GM23338 (cell line): ENCODE data around the gene GRID1. TPM values are rescaled to one million over a fixed set of nuclear protein-coding genes. Genes with fewer than 3 reads are reported as not detected.

Experiments used
- ATAC-seq: fragments of 200-7000 bp; cut with Tn5 transposase; 3 replicates; pipeline ENCODE4 v1.9.1; 2020
- DNase-seq: peaks from one replicate; pipeline ENCODE4 v3.0.0-alpha.2; 2015; ENCODE audit warnings: low spot score
- H2AFZ ChIP-seq: fragments of 200-600 bp; sonication (generic); 2 replicates; pipeline ENCODE4 v1.8.0; 2016; ENCODE audit warnings: antibody characterized with exemption, mild to moderate bottlenecking, moderate library complexity
- H3F3A ChIP-seq: fragments of 200-600 bp; sonication (generic); replicated peaks from 2 replicates; pipeline ENCODE4 v1.8.0; 2017; ENCODE audit warnings: antibody characterized with exemption, mixed run types, low read depth
- H3K27ac ChIP-seq: fragments of 200-600 bp; sonication (generic); 2 replicates; pipeline ENCODE4 v1.6.1; 2016; ENCODE audit warnings: low read depth
- H3K27me3 ChIP-seq: fragments of 200-600 bp; sonication (generic); 2 replicates; pipeline ENCODE4 v1.8.0; 2016; ENCODE audit warnings: mild to moderate bottlenecking, mixed run types, moderate library complexity; ENCODE audit not compliant: insufficient read depth
- H3K36me3 ChIP-seq: fragments of 200-600 bp; sonication (generic); 2 replicates; pipeline ENCODE4 v1.8.0; 2016; ENCODE audit warnings: mild to moderate bottlenecking; ENCODE audit not compliant: insufficient read depth
- H3K4me1 ChIP-seq: fragments of 200-600 bp; sonication (generic); 2 replicates; pipeline ENCODE4 v1.8.0; 2016; ENCODE audit warnings: mild to moderate bottlenecking, moderate library complexity; ENCODE audit not compliant: insufficient read depth
- H3K4me2 ChIP-seq: fragments of 200-600 bp; sonication (generic); 2 replicates; pipeline ENCODE4 v1.7.1; 2017; ENCODE audit warnings: mixed run types
- H3K4me3 ChIP-seq: fragments of 200-600 bp; sonication (generic); 2 replicates; pipeline ENCODE4 v1.6.1; 2016; ENCODE audit warnings: mixed run types
- H3K79me2 ChIP-seq: fragments of 200-600 bp; sonication (generic); replicated peaks from 2 replicates; pipeline ENCODE4 v1.8.0; 2017; ENCODE audit warnings: mild to moderate bottlenecking; ENCODE audit not compliant: insufficient read depth
- H3K9me2 ChIP-seq: fragments of 200-600 bp; sonication (generic); 2 replicates; pipeline ENCODE4 v1.8.0; 2017; ENCODE audit not compliant: insufficient read depth
- H4K20me1 ChIP-seq: fragments of 200-600 bp; sonication (generic); replicated peaks from 2 replicates; pipeline ENCODE4 v1.8.0; 2017; ENCODE audit warnings: mild to moderate bottlenecking; ENCODE audit not compliant: insufficient read depth
- H3K27ac Mint-ChIP-seq: 2 replicates; pipeline ENCODE4 v1.8.0; 2020; ENCODE audit warnings: inconsistent platforms, mild to moderate bottlenecking, moderate library complexity, mixed read lengths
- H3K27me3 Mint-ChIP-seq: 3 replicates; pipeline ENCODE4 v1.8.0; 2022; ENCODE audit warnings: low read depth, mild to moderate bottlenecking, moderate library complexity, mixed read lengths, inconsistent platforms; ENCODE audit not compliant: insufficient read depth, poor library complexity
- H3K36me3 Mint-ChIP-seq: 3 replicates; pipeline ENCODE4 v1.8.0; 2021; ENCODE audit warnings: low read depth, mild to moderate bottlenecking, inconsistent platforms, moderate library complexity, mixed read lengths
- H3K4me1 Mint-ChIP-seq: 3 replicates; pipeline ENCODE4 v1.8.0; 2020; ENCODE audit warnings: mild to moderate bottlenecking, inconsistent platforms, mixed read lengths
- H3K4me3 Mint-ChIP-seq: 3 replicates; pipeline ENCODE4 v1.8.0; 2021; ENCODE audit warnings: moderate library complexity, mild to moderate bottlenecking, inconsistent platforms, mixed read lengths
- H3K9me3 Mint-ChIP-seq: 3 replicates; pipeline ENCODE4 v1.8.0; 2020; ENCODE audit warnings: moderate library complexity, mild to moderate bottlenecking, inconsistent platforms, mixed read lengths
- CTCF ChIP-seq, 2 experiments: fragments of 200-600 bp in 1 of 2; sonication (generic) in 1 of 2; conservative IDR thresholded peaks; 2 replicates each; pipeline versions ENCODE4 v1.5.1 to v1.6.1; 2016 to 2017; ENCODE audit warnings: antibody characterized with exemption in 2 of 2, low read depth in 2 of 2, mild to moderate bottlenecking in 2 of 2, moderate library complexity in 1 of 2
- EZH2phosphoT487 ChIP-seq: fragments of 200-600 bp; sonication (generic); IDR thresholded peaks from one replicate; pipeline ENCODE4 v1.8.1; 2018; ENCODE audit warnings: antibody characterized with exemption; ENCODE audit not compliant: unreplicated experiment
- JUNB ChIP-seq: IDR thresholded peaks from one replicate; pipeline ENCODE4 v1.6.1; 2016; ENCODE audit warnings: antibody characterized with exemption; ENCODE audit not compliant: unreplicated experiment
- POLR2AphosphoS5 ChIP-seq: IDR thresholded peaks from 2 replicates; pipeline ENCODE4 v1.6.1; 2016; ENCODE audit warnings: antibody characterized with exemption, low read depth
- polyA plus RNA-seq: library from polyadenylated mRNA; unstranded; fragments of >200 nt; fragmentation: Nextera tagmentation; extraction: Ambion mirVana; gene quantifications from 2 replicates; pipeline ENCODE4 v1.2.1, GENCODE V29; 2016
- total RNA-seq: library from RNA; depleted of rRNA; stranded (reverse); fragments of >200 nt; shearing (Covaris generic); gene quantifications from 2 replicates; pipeline ENCODE4 v1.2.3, GENCODE V29; 2014

The GRID1 gene
- total and polyA plus RNA-seq, 2 experiments from 2014 or later, result 0.14 to 0.15 TPM

DNA sequence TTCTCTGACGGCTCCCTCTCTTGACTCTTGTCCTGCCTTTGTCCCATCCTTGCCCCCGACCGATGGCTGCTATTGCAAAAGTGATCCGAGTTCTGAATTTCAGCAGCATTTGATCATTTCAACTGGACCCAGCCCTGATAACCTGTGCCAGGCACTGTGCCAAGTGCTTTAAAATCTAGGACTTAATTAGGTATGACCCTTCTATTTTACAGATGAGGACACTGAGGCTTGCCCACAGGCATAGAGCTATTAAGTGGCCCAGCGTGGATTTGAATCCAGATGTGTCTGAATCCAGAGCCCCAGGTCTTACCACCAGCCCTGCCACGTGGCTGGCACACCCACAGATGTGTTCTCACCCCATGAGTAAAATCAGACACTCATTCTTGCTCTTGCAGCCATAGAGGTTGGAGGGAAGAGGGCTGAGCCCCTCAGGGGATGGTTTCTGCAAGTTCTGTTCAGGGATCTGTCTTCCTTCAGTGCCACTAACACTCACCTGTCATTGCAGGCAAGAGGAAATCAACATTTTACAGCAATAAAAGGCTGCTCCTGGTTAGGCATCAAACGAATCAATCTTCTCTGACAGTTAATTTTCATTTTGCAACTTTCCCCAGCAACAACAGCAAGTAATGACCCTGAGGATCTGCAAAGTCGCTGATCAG, 101.2 kb downstream of the GRID1 start:
- Mint-ChIP-seq H3K27me3 (peaks cover 18% of the 10 kb centered on the region), H3K4me3 (no peak overlapping the region), H3K9me3 (no peaks in the 10 kb centered on the region; the same call in 2 of the 3 replicates), H3K36me3 (no peaks in the 10 kb centered on the region), H3K4me1 (peaks cover 17% of the 10 kb centered on the region), H3K27ac (peak overlapping the region; percentile 54; the same call in 1 of the 2 replicates)
- Histone ChIP-seq H3K9me2 (no peaks in the 10 kb centered on the region), H2AFZ (no peak overlapping the region), H3K36me3 (no peaks in the 10 kb centered on the region), H3K27me3 (peaks cover 9% of the 10 kb centered on the region; the same call in 1 of the 2 replicates), H4K20me1 (no peaks in the 10 kb centered on the region), H3F3A (no peaks in the 10 kb centered on the region), H3K4me1 (peaks cover 9% of the 10 kb centered on the region; the same call in 1 of the 2 replicates), H3K27ac (no peak overlapping the region), H3K4me2 (no peak overlapping the region), H3K4me3 (no peak overlapping the region), H3K79me2 (no peaks in the 10 kb centered on the region)
- DNase-seq, result no peak
- no peak for ATAC-seq
- TF ChIP-seq POLR2AphosphoS5, result no peak
- TF ChIP-seq JUNB, result no peak
- no peak for TF ChIP-seq CTCF (conservative IDR thresholded peaks at IDR 0.05; ENCODE audit: low read depth in 2 of 2)

GRCh38 chr10:86264481-86265231, 101.9 kb downstream of the GRID1 start:
- H3K27ac ChIP-seq, result no peak overlapping the region
- Mint-ChIP-seq H3K4me1 (peaks cover 18% of the 10 kb centered on the region), H3K4me3 (no peak overlapping the region), H3K9me3 (no peaks in the 10 kb centered on the region; the same call in 2 of the 3 replicates), H3K36me3 (no peaks in the 10 kb centered on the region), H3K27ac (0 out of 2 replicates have a peak overlapping the region, but pooled peaks have one; percentile 54), H3K27me3 (peaks cover 13% of the 10 kb centered on the region)
- DNase-seq (no peak), ATAC-seq (no peak)
- peaks cover 9% of the 10 kb centered on the region; the same call in 1 of the 2 replicates for H3K27me3 ChIP-seq
- H3K4me2 ChIP-seq, result no peak overlapping the region
- no peaks in the 10 kb centered on the region for H3F3A ChIP-seq
- H3K79me2 ChIP-seq, result no peaks in the 10 kb centered on the region
- H4K20me1 ChIP-seq, result no peaks in the 10 kb centered on the region
- H3K36me3 ChIP-seq, result no peaks in the 10 kb centered on the region
- no peaks in the 10 kb centered on the region for H3K9me2 ChIP-seq
- no peak for TF ChIP-seq EZH2phosphoT487
- no peak for TF ChIP-seq CTCF (conservative IDR thresholded peaks at IDR 0.05; ENCODE audit: low read depth in 2 of 2)
- H3K4me1 ChIP-seq, result peaks cover 9% of the 10 kb centered on the region; the same call in 1 of the 2 replicates
- H3K4me3 ChIP-seq, result no peak overlapping the region
- no peak overlapping the region for H2AFZ ChIP-seq
